GM12878 (cell line): Measurements from ENCODE around the gene ATP5MK. TPM values are rescaled to one million over a fixed set of nuclear protein-coding genes. Genes with fewer than 3 reads are reported as not detected.

Experiments used
- ATAC-seq: fragments of 200-7000 bp; cut with Tn5 transposase; 3 replicates; pipeline ENCODE4 v1.9.1; 2020; ENCODE audit warnings: mild to moderate bottlenecking, moderate library complexity
- BruUV-seq: library from RNA; stranded (reverse); fragments of 400-500 nt; replicated peaks from 2 replicates; lab custom pipeline; 2021; lab: Mats Ljungman, UMichigan
- CTCF ChIA-PET: fragments of 300-600 bp; sonication (Branson Sonifier 250); formaldehyde crosslinking; extraction: SDS; loops from one replicate; lab custom pipeline; 2021; ENCODE audit warnings: inconsistent platforms; lab: Yijun Ruan, JAX
- POLR2A ChIA-PET: fragments of 350-600 bp; formaldehyde crosslinking; extraction: SDS; loops from one replicate; lab custom pipeline; 2021; ENCODE audit warnings: inconsistent platforms; lab: Charles Lee
- RAD21 ChIA-PET: fragments of 300-600 bp; sonication (Branson Sonifier 250); formaldehyde crosslinking; loops from one replicate; lab custom pipeline; 2023; ENCODE audit warnings: antibody characterized with exemption; ENCODE audit not compliant: unreplicated experiment; lab: Charles Lee
- SMC1A ChIA-PET: fragments of 300-600 bp; sonication (Branson Sonifier 250); formaldehyde crosslinking; loops from one replicate; lab custom pipeline; 2023; ENCODE audit not compliant: unreplicated experiment, uncharacterized antibody; lab: Charles Lee
- DNase-seq: peaks from one replicate; pipeline ENCODE4 v3.0.0-alpha.2; 2011; ENCODE audit warnings: low read depth, low spot score
- FAIRE-seq: peaks from 3 replicates; lab custom pipeline; 2011; peaks lifted over from hg19 to GRCh38; lab: Jason Lieb, UNC
- H2AFZ ChIP-seq: 2 replicates; pipeline ENCODE4 v1.6.0; 2011; ENCODE audit warnings: low read depth, low read length, control low read depth; ENCODE audit not compliant: control insufficient read depth
- H3K27ac ChIP-seq: 2 replicates; pipeline ENCODE4 v1.5.1; 2011; ENCODE audit warnings: control low read depth; ENCODE audit not compliant: control insufficient read depth, insufficient read depth
- H3K27me3 ChIP-seq, 2 experiments: replicated peaks in 1 of 2; 2 replicates each; pipeline versions ENCODE4 v1.6.0 to v1.6.1; 2011; ENCODE audit warnings: low read length in 1 of 2; ENCODE audit not compliant: control insufficient read depth in 2 of 2, insufficient read depth in 2 of 2
- H3K36me3 ChIP-seq, 2 experiments: 2 replicates each; pipeline ENCODE4 v1.5.1; 2011; ENCODE audit warnings: low read length in 1 of 2; ENCODE audit not compliant: control insufficient read depth in 2 of 2, insufficient read depth in 2 of 2
- H3K4me1 ChIP-seq: 2 replicates; pipeline ENCODE4 v1.6.1; 2011; ENCODE audit warnings: mild to moderate bottlenecking, low read length, moderate library complexity, mixed read lengths; ENCODE audit not compliant: control insufficient read depth, insufficient read depth
- H3K4me2 ChIP-seq: 2 replicates; pipeline ENCODE4 v1.6.0; 2011; ENCODE audit warnings: control low read depth; ENCODE audit not compliant: control insufficient read depth, insufficient read depth
- H3K4me3 ChIP-seq: fragments of 200-600 bp; sonication (generic); 2 replicates; pipeline ENCODE4 v1.5.1; 2016
- H3K79me2 ChIP-seq: 2 replicates; pipeline ENCODE4 v1.6.0; 2011; ENCODE audit warnings: low read length; ENCODE audit not compliant: control insufficient read depth, insufficient read depth
- H3K9ac ChIP-seq: 2 replicates; pipeline ENCODE4 v1.8.0; 2011; ENCODE audit warnings: low read length, control low read depth, mixed read lengths; ENCODE audit not compliant: control insufficient read depth, insufficient read depth
- H3K9me3 ChIP-seq: replicated peaks from 3 replicates; pipeline ENCODE4 v1.5.1; 2011; ENCODE audit warnings: mild to moderate bottlenecking, low read length; ENCODE audit not compliant: control insufficient read depth, insufficient read depth
- H4K20me1 ChIP-seq: 2 replicates; pipeline ENCODE4 v1.6.0; 2011; ENCODE audit not compliant: control insufficient read depth, insufficient read depth
- BRCA1 ChIP-seq: IDR thresholded peaks from 2 replicates; pipeline ENCODE4 v1.6.1; 2011; ENCODE audit warnings: low read depth, low read length, improper control_type of control experiment
- EZH2 ChIP-seq: IDR thresholded peaks from 2 replicates; pipeline ENCODE4 v1.6.1; 2012; ENCODE audit warnings: low read depth, mild to moderate bottlenecking, control low read depth, inconsistent platforms, low read length, borderline replicate concordance; ENCODE audit not compliant: control insufficient read depth
- FOXM1 ChIP-seq: IDR thresholded peaks from 2 replicates; pipeline ENCODE4 v1.6.1; 2012; ENCODE audit warnings: low read depth, mild to moderate bottlenecking, inconsistent platforms, low read length, moderate library complexity
- NBN ChIP-seq: fragments of 450-650 bp; IDR thresholded peaks from 2 replicates; pipeline ENCODE4 v1.6.1; 2016
- NKRF ChIP-seq: fragments of 450-650 bp; conservative IDR thresholded peaks from 2 replicates; pipeline ENCODE4 v1.6.1; 2017; ENCODE audit warnings: mild to moderate bottlenecking, moderate library complexity
- PML ChIP-seq: IDR thresholded peaks from 2 replicates; pipeline ENCODE4 v1.6.1; 2012; ENCODE audit warnings: low read length, inconsistent platforms
- SPI1 ChIP-seq: IDR thresholded peaks from 2 replicates; pipeline ENCODE4 v1.6.1; 2011; ENCODE audit warnings: low read depth, mild to moderate bottlenecking, low read length, moderate library complexity, borderline replicate concordance; ENCODE audit not compliant: insufficient read depth
- YBX1 ChIP-seq: fragments of 450-650 bp; IDR thresholded peaks from 2 replicates; pipeline ENCODE4 v1.6.1; 2016; ENCODE audit warnings: antibody characterized with exemption
- ZNF207 ChIP-seq: fragments of 450-650 bp; IDR thresholded peaks from 2 replicates; pipeline ENCODE4 v1.6.1; 2014; ENCODE audit warnings: antibody characterized with exemption, mild to moderate bottlenecking, borderline replicate concordance
- WGBS: methylation state at CpG from one replicate; pipeline ENCODE4 v1.1.6; 2016; ENCODE audit warnings: low lambda C conversion rate; ENCODE audit not compliant: insufficient replicate concordance, insufficient coverage; ENCODE audit errors: missing lambda C conversion rate; 5-methylcytosine and 5-hydroxymethylcytosine counted together
- in situ Hi-C: fragments of 300-500 bp; cut with MboI; formaldehyde crosslinking; loops from 9 replicates; pipeline ENCODE4 v1.14.3; 2018; ENCODE audit warnings: mixed read lengths
- intact Hi-C: fragments of 100-400 bp; cut with micrococcal nuclease; formaldehyde crosslinking; loops from one replicate; pipeline ENCODE4 v1.14.2; 2022; ENCODE audit not compliant: unreplicated experiment
- polyA plus RNA-seq, 11 experiments: library from polyadenylated mRNA; depleted of rRNA in 4 of 11; unstranded in 6 of 11; stranded (reverse) in 5 of 11; fragments of >200 nt; fragmentation: Nextera tagmentation in 4 of 11; fragmentation: Illumina TruSeq in 1 of 11; extraction: Ambion mirVana in 4 of 11; extraction: Trizol in 1 of 11; gene quantifications; 1 replicate in 1 of 11; 2 replicates in 10 of 11; pipeline versions ENCODE4 v1.2.1 to v1.2.3, GENCODE V29; 2011 to 2016; ENCODE audit warnings: inconsistent platforms in 2 of 11, missing spikeins in 2 of 11, low read depth in 1 of 11
- total RNA-seq, 4 experiments: library from RNA; depleted of rRNA in 3 of 4; stranded (reverse); fragments of >200 nt in 3 of 4; fragmentation: Illumina TruSeq in 1 of 4; extraction: Trizol in 1 of 4; gene quantifications; 2 replicates each; pipeline versions ENCODE4 v1.2.1 to v1.2.3, GENCODE V29; 2013 to 2021
- TF ChIP-seq, protein P1 (sequence below): IDR thresholded peaks from 2 replicates; pipeline ENCODE4 v1.6.1; 2012; ENCODE audit warnings: low read depth, low read length, improper control_type of control experiment

Gene ATP5MK
- total and polyA plus RNA-seq, 10 of the 15 experiments (the other 5 are each of a cell fraction or from before 2014, with no cell fraction given): 240 to 1,790 (median 626) TPM

DNA sequence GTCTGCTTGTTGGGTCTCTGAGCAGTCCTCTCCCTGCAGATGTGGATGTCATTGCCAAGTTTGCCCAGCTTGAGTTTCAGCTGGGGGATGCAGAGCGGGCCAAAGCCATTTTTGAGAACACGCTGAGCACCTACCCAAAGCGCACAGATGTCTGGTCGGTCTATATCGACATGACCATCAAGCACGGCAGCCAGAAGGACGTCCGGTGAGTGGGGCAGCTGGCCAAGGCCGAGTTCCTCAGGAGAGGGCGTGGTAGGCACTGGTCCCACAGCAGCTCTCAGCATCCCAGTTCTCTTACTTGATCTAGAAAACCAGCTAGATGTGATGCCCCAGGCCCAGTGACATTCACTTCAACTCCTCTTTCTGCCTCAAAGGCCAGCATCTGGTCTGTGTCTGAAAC, 48.2 kb upstream of the ATP5MK start:
- whole genome bisulfite sequencing: 96% methylated on average over 10 of the region's 10 CpGs
- Histone ChIP-seq H3K79me2 (peaks cover 8% of the 10 kb centered on the region), H3K4me3 (no peak overlapping the region), H3K9me3 (no peaks in the 10 kb centered on the region), H3K27me3 (no peaks in the 10 kb centered on the region), H3K27ac (no peak overlapping the region), H3K9ac (no peak overlapping the region), H2AFZ (no peak overlapping the region), H3K36me3 (peaks cover 34 to 48% of the 10 kb centered on the region in 2 experiments), H4K20me1 (no peaks in the 10 kb centered on the region; the same call in 1 of the 2 replicates), H3K4me1 (0 out of 2 replicates have a peak, but pooled peaks cover 2% of the 10 kb centered on the region), H3K4me2 (no peak overlapping the region)
- in situ Hi-C loops: no loop called here
- ChIA-PET SMC1A (interaction anchor here (1.6 kb wide), 1 partner anchor 37 kb away, joined by 3 read pairs; no protein-coding TSS in a partner anchor), RAD21 (interaction anchor here (1.0 to 2.5 kb wide), 3 partner anchors 32 to 40 kb away, joined by 3 to 7 read pairs (median 3); no protein-coding TSS in a partner anchor), POLR2A (interaction anchor here (0.8 to 2.1 kb wide), 2 partner anchors 26 to 46 kb away, joined by 6 read pairs; no protein-coding TSS in a partner anchor), CTCF (interaction anchor here (17.8 kb wide), 1 partner anchor 34 kb away, joined by 163 read pairs; the partner anchor contains the start of gene CALHM3)
- intact Hi-C loops: no loop called here
- no TSS peak for BruUV-seq
- FAIRE-seq: no peak
- no peak for DNase-seq
- TF ChIP-seq YBX1 (no peak), FOXM1 (no peak), PML (no peak), ZNF207 (no peak), NBN (no peak), BRCA1 (no peak), SPI1 (no peak), NKRF (no peak), EZH2 (no peak)
- TF ChIP-seq, protein P1, sequence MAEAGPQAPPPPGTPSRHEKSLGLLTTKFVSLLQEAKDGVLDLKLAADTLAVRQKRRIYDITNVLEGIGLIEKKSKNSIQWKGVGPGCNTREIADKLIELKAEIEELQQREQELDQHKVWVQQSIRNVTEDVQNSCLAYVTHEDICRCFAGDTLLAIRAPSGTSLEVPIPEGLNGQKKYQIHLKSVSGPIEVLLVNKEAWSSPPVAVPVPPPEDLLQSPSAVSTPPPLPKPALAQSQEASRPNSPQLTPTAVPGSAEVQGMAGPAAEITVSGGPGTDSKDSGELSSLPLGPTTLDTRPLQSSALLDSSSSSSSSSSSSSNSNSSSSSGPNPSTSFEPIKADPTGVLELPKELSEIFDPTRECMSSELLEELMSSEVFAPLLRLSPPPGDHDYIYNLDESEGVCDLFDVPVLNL: no peak
- no peak; the same call in 2 of the 3 replicates for ATAC-seq
